Islet precursor cell (in vitro differentiated cells): ENCODE results near the gene STEAP1B.

Experiments
- DNase-seq: peaks from one replicate; pipeline ENCODE4 v3.0.0-alpha.2; 2018

Gene STEAP1B

DNA sequence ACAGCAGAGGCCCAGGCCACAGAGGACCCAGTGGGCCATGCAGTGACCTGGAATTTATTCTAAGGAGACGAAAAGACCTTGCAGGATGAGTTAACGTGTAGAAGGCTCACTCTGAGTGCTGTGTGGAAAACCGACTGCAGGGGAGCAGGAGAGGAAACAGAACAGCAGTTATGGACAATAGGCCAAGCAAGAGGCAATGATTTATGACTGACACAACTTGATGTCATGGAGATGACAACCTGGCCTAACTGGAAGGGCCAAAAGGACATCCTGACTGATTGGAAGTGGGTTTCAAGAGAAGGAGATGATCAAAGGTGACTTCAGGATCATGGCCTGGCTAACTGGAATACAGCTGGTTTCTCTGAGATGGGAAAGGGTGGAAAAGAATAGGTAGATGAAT lies 72.9 kb downstream of the STEAP1B start:
- DNase-seq: no peak

DNA sequence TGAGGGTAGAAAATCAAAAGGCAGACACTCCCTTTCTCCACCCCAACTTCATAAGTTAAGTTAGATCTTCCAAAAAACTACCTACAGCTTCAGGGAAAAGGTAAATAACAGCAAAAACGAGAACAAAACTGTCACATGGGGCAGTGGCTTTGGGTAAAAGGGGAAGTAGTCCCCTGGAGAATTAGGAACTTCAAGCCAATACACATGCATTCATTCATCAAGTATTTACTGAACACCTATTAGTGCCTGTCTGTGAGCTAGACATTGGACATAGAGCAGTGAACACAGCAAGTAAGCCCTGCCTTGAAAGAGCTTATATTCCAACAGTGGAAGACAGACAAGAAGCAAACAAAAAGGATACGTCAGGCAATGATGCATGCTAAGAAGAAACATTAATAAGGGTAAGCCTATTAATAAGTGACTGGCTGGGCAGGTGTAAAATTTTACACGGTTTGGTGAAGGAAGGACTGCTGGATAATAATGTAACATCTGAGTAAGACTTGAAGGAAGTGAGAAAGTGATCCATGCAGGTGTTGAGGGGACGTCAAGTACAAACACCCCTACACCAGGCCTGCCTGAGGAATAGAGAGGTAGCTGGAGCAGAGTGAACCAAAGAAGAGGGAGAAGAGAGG lies 73.4 kb downstream of the STEAP1B start:
- no peak for DNase-seq

DNA sequence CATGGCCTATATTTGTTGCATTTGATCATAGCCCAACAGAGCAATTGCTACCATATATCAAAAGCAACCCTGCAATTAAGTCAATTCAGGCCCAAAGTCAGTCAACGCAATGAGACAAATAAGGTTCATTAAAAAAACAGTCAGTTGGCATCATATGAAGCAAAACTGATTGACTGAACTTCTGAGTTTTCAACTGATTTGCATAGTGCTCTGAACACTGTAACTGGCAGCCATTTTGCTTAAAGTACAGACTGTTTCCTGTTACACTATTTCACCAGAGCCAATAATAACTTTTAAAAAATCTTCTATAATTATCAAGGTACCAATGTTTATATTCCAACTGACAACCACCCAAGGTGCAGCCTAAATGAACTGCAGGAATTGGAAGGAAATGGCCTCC lies 74.6 kb downstream of the STEAP1B start:
- DNase-seq: no peak

DNA sequence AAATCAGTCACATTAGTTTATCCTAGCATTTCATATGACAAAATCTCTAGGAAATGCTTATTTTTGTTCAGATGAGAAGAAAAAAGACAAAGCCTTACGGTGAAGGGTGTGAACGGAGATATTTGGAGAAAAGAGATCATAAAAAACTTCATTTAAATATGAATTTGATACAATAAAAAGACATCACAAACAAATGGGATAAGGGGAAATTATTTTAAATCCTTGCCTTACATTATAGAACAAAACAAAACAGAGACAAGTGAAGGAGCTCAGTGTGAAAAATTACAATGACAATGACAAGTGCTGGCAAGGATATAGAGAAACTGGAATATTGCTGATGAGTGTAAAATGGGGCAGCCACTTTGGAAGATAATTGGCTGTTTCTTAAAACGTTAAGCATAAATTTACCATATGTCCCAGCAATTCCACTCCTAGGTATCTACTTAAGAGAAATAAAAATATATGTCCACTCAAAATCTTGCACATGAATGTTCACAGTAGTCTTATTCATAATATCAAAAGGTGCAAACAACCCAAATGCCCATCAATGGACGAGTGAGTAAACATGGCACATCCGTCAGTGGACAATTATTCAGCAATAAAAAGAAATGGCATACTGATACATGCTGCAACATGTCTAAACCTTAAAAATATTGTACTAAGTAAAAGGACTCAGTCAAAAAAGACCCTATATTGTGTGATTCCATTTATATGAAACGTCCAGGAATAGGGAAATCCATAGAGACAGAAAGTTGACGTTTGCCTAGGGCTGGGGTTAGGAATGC lies 77.0 kb downstream of the STEAP1B start:
- DNase-seq: no peak

DNA sequence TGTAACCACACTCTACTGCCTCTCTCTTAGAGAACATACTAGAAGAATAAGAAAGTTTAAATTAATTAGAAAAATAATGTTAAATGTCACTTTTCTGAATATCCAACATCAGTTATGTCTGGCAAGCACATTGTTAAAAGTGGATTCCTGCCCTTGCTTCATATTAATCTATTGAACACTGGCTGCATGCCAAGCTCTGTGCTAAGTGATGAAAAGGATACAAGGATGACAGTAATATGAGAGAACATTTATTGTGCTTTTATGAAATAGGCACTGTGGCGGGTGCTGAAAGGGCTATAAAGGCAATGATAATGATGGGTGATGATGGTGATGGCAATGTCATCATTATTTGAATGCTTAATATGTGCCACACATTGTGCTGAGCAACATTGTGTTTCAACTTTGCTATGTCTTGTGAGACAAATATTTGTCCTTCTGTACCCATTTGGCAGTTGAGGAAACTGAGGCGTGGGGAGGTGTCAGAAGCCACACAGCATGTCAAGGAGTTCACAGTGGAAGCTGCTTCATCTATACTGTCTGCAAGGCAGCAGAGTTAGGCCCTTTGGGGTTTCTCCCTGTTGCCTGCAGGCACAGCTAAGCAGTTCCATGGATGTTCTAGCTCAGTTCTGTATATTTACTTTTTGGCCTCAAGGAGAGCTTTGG lies 78.9 kb downstream of the STEAP1B start:
- no peak for DNase-seq

DNA sequence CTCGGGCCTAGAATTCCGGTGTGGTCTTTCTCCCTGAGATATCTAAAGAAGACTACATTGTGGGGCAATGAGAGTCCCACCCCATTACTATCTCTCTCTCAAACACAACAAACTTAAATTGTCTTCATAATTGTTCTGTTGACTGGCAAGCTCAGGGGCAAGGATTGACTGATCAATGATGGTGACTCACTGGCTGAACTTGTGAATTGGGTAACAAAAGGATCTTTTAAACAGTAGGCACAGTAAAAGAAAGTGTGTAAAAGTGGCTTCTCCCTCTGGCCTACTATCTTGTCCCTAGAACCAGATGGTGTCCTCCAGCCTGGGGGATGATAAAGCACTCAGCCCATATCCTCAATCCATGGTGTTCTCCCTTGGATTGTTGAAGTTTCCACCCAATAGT lies 80.0 kb downstream of the STEAP1B start:
- no peak for DNase-seq

DNA sequence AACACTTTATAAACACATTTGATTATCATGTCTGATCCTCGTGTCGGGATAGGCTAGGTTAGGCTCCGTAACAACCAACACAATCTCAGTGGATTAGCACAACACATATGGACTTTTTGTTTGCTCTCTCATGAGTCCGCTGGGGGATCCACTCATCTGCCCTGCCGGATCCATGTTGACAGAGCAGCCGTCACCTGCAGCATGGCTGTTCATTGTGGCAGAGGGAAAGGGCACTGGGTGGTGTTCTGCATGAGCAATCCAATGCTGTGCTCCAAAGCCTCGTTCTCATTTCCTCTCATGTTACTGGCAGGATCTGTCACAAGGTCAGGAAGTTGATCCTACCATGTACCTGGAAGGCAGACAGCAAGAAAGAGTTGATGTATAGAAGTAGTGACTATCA lies 80.5 kb downstream of the STEAP1B start:
- DNase-seq: no peak

DNA sequence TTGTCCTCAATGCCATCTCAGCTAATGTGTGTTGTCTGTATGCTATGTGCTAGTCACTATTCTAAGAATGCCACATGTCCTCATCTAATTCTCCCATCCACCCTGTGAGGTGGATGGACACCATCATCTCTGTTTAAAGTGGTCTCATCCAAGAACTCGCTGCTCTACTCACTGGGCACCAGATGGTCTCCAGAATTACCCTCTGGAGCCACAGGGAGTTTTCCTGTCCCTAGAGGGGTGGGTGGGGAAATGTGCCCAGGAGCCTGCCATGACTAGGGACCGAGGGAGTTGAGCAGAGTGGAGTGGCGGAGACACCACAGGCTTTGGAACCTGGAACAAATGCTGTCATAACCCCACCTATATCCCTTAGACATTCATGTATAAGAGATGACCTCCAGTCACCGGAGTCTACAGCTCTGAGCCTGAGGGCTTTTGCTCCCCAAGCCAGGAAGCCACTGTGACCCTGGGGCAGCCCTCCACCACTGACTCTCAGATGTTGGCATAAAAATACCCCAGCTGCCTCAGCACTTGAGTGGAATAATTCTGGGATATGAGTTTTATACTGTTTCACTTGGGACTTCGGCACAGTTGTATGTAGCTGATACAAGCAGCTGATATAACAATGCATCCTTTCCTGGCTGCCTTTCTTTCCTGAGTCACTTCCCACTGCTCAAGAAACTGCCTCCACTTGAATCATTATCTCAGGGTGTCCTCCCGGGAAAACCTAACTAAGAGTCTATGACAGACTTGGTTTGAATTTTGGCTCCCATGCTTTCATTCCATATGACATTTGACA lies 81.5 kb downstream of the STEAP1B start:
- DNase-seq: no peak

DNA sequence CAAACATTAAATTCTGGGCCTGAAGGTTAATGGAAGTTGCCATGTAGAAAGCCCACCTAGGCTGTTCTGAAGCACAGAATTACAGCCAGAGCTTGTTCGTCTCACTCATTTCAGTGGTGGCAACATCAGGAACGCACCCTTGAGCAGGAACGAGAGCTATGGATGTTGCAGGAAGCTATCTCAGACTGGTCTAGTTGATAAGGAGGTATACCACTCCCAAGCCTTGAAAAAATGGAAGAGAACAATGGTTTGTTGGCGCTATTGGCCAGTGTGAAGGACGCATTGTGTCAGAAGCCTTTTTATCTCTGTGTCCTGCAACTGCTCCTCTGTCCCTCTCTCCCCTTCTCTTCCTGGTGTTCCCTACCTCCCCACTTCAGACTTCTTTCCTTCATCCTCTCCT lies 82.1 kb downstream of the STEAP1B start:
- DNase-seq: no peak

DNA sequence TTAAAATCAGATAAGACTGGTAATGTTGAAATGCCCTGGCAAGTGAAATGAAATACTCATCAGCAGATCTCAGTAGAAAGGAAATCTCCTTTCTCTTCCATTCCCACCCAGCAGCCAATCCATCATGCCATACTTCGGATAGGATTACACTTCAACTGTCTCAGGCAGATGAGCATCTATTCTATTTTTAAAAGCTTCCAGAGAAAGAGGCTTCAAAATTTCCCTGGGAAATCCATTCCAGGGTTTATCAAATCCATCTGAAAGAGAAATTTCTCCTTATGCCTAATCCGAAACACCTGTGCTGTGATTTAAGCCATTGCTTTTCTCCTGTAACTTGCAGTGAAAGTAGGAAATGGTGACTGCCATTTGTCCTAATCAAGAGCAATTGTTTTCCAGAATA lies 82.6 kb downstream of the STEAP1B start:
- DNase-seq: no peak

DNA sequence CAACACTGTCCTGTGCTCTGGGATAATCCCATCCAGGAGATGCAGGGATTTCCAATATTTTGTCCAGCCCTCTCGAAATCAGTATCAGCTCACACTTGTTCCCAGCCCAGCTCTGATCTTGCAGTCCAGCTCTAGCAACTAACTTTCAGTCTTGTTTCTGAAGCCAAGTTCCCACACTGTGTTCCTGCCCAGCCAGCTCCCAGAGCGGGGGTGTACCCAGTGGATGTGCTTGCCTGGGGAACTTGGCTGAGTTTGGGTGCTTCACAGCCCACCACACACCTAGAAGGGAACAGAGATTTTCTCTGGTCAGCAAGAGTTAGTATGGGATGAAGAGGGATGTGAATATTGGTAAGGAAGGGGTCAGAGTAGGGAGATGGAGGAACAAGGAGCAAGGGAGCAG lies 85.6 kb downstream of the STEAP1B start:
- DNase-seq: no peak

DNA sequence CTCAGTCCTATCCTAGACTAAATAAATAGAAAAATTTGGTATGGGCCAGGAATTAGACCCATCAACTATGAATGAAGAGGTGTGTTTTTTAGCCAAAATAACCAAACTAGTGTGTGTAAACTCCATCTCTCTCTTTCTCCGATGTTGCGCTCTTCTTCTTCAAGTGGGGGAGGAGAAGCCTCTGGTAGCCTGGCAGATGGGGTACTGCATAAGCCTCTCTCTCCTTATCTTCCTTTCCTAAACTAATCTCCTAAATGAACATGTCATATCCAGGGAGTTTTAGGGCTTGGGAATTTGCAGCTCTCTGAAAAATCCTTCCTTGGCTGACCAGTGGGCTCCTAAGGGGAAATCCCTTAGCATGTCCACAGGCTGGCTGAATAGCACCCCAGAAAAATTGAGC lies 86.8 kb downstream of the STEAP1B start:
- no peak for DNase-seq

DNA sequence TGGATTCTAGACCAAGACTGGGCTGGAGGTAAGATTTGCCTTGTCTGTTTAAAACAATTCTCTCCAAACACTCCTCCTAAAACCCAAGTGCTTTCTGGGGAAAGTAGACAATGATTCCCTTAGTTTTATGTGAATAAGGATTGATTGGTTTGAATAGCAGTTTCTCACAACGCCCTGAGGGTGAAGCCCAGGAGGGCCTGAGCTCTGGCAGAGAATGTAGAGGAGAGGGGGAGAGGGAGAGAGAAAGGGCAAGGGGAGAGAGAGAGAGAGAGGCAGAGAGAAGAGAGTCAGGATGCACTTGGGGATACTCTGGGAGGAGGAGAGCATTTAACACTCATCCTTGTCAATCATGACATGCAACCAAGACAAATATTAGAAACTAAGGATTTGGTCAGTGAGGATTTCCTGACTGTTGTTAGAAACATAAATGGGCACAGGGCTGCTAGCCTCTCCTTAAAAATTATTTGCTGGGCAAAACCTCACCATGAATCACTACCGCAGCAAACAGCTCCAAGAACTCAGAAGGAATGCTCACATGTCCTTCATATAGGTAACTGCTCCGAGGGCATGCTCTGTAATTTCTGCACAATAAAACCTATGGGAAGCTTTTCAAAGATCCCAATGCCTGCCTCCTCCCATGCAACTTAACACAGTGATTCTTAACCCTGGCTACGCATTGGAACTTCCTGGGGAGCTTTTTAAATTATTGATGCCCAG lies 87.9 kb downstream of the STEAP1B start:
- DNase-seq: no peak

DNA sequence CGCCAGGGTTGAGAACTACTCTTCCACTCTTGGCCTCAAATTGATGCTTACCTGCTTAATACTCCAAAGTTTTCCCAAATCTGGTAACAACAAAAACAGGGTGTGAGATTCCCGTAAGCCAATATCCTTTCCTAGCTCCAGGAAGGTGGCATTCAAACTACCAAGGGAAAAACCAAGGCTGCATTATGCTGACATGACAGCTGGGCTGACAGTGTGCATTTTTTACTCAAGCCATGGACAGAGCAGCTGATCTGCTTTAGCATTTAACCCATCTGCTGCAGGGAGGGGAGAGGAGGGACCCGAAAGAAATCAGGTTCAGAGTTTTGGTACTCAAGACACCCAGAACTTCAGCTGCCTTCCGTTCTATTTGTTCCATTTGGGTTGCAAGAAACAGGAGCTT lies 93.3 kb downstream of the STEAP1B start:
- DNase-seq: no peak

DNA sequence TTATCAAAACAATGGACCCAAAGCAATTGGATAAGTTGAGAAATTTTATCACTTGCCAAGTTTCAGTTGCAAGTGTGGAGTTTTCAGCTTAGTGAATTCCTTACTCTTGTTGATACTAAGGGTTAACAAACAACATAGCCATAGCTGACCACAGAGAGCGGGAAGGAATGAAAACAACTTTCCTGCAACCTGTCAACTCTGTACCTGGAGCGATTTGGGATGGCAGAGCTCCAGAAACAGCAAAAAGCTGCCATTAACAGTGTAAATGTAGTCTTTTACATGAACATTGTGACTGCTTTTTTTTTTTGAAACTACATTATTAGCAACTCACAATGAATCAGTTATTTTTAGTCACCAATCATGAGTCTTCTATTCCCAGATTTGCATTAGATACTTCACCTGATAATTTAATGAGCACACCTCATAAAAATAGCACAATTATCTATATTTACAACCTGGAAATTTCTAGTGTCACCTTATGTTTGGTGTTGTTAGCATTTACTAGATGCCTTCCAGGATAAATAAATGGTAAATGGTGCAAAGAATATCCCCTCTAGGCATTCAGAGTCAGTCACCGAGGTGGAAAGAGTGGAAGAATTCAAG lies 95.5 kb downstream of the STEAP1B start:
- DNase-seq: no peak

DNA sequence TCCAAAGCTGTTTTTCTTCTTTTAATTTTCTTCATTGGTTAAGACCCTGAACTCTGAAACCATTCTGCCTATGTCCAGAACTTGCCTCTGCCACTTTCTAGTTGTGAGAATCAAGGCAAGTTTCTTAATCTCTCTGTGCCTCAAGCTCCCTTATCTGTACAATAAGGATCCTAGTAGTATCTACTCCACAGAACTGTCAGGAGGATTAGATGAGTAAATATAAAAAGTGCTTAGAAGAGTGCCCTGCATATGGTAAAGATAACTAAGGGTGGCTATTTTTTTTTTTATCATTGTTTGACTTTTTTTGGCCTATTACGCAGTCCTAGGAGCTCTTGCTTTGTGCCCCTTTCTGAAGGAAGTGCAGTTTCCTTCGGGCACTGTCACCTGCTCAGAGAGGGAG lies 96.6 kb downstream of the STEAP1B start:
- DNase-seq: no peak

DNA sequence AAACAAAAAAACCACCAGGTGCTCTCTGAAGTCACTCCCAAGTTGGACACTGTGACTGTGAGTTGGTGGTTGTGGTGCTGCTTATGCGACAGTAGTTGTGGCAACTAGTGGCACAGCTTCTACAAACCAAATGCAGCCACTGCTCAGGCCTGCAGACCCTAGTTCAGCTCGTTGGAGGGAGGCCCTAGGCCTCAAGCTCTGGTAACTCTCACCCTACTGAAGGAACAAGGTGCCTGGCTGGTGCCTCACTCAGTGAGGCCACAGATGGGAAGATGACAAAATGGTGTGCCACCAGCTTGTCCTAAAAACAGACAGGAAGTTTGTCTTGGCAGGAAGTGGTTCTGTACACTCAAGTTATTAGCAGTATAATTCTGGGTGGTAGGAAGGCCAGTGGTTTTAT lies 97.7 kb downstream of the STEAP1B start:
- no peak for DNase-seq

DNA sequence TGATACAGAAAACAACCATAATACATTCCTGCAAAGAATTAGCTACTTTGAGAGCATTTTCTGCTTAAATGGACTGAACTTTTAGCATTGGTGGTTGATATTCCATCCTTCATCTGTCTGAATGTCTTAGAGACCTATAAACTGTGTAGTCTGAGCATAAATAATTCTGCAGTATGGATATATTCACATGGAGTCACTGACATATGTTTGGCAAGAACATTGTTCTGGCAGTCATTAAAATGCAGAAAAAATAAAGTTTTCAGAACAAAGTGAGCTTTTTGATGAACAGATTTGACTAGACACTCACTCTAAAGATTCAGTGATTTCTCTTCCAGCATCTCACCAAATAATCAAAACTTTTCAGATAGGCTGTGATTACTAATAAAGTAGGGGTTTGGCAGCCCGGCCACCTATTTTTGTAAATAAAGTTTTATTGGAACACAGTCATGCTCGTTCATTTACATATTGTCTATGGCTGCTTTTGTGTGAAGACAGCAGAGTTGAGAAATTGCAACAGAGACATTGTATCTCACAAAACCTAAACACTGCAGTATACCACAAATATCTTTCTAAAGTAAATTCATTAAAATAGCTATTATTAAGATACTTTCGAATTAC lies 98.9 kb downstream of the STEAP1B start:
- DNase-seq: no peak

DNA sequence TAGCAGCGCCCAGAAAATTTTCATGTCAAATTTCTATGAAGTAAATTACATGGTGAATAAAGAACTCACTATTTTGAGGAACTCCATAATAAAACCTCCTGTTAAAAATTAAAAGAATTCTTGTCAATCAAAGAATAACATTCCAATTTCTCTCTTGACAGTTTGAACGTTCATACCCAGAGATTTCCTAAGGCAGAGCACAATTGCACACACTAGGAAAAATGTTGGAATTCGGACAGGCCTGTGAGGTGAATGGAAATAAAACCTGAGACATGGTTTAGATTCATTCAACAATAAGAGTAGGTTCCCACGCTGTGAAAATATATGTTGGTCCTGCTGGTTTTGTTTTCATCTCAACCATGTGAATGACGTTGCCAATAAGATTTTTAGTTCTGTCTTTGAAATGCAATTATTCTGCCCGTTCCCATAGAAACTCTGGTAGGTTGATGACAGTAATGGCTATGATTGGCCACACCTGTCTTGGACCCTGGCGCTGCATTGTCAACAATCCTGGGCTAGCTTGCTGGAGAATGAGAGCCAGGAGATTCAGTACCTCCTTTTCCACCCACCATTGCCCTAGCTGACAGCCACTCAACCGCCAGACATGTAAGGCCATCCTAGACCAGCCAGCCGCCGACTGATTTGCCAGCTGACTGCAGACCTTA lies 99.7 kb downstream of the STEAP1B start:
- no peak for DNase-seq

DNA sequence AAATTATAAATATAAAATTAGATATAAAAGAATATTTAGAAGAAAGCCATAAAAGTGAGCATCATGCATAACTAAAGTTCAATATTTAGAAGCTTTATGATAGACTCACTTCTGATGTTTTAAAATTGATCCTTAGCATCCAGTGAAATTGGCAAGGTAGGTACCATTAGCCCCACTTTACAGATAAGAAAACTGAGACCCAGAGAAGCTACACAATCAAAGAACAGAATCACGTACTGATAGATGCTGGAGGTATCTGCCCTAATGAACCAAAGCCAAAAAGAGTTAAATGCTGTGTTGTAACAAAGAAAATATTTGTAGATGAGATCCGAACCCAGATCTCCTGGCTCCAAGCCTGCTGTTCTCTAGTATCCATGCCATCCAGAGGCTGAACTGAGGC lies 100.4 kb downstream of the STEAP1B start:
- DNase-seq: no peak

DNA sequence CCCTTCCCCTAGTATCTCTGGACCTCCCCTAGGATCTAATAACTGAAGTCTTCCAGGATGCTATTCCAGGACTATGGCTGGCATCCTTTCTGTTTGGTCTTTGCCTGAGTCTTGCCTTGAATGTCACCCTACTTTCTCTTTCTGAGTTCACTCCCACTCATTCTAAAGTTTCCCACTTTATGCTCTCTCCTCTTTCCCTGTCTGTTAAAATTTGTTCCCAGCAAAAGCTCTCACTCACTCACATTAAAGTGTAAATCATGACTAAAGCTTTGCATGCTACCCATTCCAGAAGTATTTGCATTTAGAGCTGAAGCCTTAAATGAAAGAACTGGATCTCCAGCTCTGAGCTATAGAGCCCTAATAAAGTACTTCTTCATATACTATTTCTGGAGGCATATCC lies 100.9 kb downstream of the STEAP1B start:
- DNase-seq: no peak
